ENCODE results near the gene MOSMO. TPM values are rescaled to one million over a fixed set of nuclear protein-coding genes. Genes with fewer than 3 reads are reported as not detected.
"Not testable (repeated sequence)": the region's sequence is repeated elsewhere in the genome, so short reads cannot be mapped to it uniquely, and the experiment has no call there.

MOSMO gene
- total RNA-seq, 4 donors from 2014 or later, result 17.9 to 39.5 (median 30.3) TPM

DNA sequence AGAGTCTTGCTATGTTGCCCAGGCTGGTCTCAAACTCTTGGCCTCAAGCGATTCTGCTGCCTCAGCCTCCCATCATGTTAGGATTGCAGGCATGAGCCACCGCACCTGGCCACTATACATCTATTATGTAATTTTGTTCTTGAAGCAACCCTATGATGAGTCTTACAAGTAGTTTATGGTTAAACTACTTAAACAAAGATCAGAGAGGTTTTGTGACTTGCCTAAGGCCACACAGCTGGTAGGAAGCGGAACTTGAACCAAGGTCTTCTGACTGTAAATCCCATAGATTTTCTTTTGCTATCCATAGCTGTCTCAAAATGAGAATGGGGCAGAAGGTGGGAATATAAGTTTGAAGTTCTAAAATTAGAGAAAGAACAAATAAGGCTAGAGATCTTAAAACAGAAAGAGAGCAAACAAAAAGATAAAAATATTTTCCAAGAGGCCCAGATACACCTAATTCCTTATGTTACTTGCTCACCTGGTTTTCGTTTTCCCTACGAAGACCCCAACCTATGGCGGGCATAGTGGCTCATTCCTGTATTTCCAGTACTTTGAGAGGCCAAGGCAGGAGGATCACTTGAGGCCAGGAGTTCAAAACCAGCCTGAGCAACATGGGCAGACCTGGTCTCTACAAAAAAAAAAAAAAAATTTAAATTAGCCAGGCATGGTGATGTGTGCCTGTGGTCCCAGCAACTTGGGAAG is 116.8 kb downstream of the MOSMO start:
- TF ChIP-seq, protein P1, sequence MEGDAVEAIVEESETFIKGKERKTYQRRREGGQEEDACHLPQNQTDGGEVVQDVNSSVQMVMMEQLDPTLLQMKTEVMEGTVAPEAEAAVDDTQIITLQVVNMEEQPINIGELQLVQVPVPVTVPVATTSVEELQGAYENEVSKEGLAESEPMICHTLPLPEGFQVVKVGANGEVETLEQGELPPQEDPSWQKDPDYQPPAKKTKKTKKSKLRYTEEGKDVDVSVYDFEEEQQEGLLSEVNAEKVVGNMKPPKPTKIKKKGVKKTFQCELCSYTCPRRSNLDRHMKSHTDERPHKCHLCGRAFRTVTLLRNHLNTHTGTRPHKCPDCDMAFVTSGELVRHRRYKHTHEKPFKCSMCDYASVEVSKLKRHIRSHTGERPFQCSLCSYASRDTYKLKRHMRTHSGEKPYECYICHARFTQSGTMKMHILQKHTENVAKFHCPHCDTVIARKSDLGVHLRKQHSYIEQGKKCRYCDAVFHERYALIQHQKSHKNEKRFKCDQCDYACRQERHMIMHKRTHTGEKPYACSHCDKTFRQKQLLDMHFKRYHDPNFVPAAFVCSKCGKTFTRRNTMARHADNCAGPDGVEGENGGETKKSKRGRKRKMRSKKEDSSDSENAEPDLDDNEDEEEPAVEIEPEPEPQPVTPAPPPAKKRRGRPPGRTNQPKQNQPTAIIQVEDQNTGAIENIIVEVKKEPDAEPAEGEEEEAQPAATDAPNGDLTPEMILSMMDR (IDR thresholded peaks at IDR 0.05), result no peak
- no peak for TF ChIP-seq POLR2A (IDR thresholded peaks at IDR 0.05)
- no peak for DNase-seq
- no peaks in the 10 kb centered on the region for H3K27me3 ChIP-seq
- intact Hi-C loops (cut with DNase I; ENCODE audit: low total_unique reads), result no loop called here
- no peak overlapping the region for H3K4me3 ChIP-seq
- H3K4me1 ChIP-seq, result no peaks in the 10 kb centered on the region
- H3K27ac ChIP-seq, result no peak overlapping the region
- no peaks in the 10 kb centered on the region for H3K36me3 ChIP-seq
- H3K9me3 ChIP-seq, result no peaks in the 10 kb centered on the region

DNA sequence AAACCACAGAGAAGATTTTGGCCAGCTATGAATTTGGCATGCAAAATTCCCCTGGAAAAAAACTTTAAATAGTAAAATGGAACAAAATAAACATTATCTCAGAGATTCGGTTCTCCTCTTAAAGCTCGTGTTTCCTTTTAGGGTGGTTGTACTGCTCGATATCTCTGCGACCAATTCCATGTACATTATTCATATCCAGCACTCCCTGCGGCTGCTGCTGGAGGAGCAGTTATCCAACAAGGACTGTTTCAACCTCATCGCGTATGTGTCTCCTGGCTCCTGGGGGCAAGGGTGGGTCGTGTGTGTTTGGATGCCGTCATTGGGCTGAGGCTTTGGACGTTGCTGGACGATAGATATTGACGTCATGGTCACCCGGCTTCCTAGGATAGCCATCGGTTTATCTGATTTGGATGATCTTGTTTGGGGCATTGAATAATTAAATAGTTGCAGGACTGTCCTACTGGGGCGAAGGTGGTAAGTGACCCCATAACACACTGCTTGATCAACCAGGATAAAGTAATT is 118.2 kb downstream of the MOSMO start:
- TF ChIP-seq POLR2A (IDR thresholded peaks at IDR 0.05), result no peak
- TF ChIP-seq, protein P1 (IDR thresholded peaks at IDR 0.05), result no peak
- H3K4me1 ChIP-seq, result no peaks in the 10 kb centered on the region
- no peaks in the 10 kb centered on the region for H3K36me3 ChIP-seq
- no peak overlapping the region for H3K4me3 ChIP-seq
- intact Hi-C loops (cut with DNase I; ENCODE audit: low total_unique reads), result no loop called here
- DNase-seq, result no peak
- no peak overlapping the region for H3K27ac ChIP-seq
- no peaks in the 10 kb centered on the region for H3K27me3 ChIP-seq
- no peaks in the 10 kb centered on the region for H3K9me3 ChIP-seq

DNA sequence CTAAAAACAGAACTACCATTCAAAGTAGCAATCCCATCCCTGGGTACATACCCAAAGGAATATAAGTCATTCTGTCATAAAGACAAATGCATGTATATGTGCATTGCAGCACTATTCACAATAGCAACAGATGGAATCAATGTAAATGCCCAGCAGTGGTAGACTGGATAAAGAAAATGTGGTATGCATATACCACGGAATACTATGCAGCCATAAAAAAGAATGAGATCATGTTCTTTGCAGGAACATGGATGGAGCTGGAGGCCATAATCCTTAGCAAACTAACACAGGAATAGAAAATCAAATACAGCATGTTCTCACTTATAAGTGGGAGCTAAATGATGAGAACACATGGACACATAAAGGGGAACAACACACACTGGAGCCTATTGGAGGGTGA is 120.6 kb downstream of the MOSMO start:
- H3K9me3 ChIP-seq; H3K4me3 ChIP-seq; DNase-seq; H3K4me1 ChIP-seq; intact Hi-C loops (cut with DNase I; ENCODE audit: low total_unique reads); H3K27ac ChIP-seq; H3K27me3 ChIP-seq; H3K36me3 ChIP-seq: not testable (repeated sequence)

DNA sequence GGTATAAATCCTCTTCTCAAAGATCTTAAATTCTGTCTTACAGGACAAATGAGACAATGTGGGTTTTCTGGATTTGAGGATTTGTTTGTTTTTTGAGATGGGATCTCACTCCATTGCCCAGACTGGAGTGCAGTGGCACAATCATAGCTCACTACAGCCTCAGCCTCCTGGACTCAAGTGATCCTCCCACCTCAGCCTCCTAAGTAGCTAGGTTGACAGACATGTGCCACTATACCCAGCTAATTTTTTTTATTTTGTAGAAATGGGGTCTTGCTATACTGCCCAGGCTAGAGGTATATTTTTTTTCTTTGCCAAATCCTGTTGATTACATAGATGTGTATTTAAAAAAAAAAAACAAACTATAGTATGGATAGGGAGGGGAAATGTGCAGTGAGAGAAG is 122.6 kb downstream of the MOSMO start:
- Histone ChIP-seq H3K36me3 (no peaks in the 10 kb centered on the region), H3K27me3 (no peaks in the 10 kb centered on the region), H3K27ac (no peak overlapping the region), H3K4me3 (no peak overlapping the region), H3K4me1 (no peaks in the 10 kb centered on the region), H3K9me3 (no peaks in the 10 kb centered on the region)
- intact Hi-C loops (cut with DNase I; ENCODE audit: low total_unique reads), result no loop called here
- no peak for TF ChIP-seq POLR2A (IDR thresholded peaks at IDR 0.05)
- TF ChIP-seq, protein P1 (IDR thresholded peaks at IDR 0.05), result no peak
- DNase-seq, result no peak

DNA sequence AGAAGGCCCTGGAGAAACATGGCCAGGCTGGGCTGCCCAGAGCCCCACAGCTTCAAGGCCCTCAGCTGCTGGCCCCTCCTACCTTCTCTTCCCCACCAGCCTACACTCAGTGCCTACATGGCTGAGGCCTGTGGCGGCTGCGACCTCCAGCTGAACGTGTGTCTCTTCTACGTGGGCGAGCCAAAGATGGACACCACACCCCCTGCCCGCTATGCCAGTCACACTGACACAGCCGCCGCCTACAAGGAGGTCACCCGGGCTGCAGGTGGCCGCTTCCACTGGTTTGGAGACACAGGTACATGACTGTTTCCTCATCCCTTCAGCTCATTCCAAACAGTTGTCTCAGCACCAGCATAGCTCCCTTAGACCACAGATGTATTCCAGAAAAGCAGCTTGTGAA is 124.9 kb downstream of the MOSMO start:
- Histone ChIP-seq H3K4me3 (no peak overlapping the region), H3K27ac (no peak overlapping the region), H3K4me1 (no peaks in the 10 kb centered on the region), H3K27me3 (no peaks in the 10 kb centered on the region), H3K9me3 (no peaks in the 10 kb centered on the region), H3K36me3 (no peaks in the 10 kb centered on the region)
- TF ChIP-seq, protein P1 (IDR thresholded peaks at IDR 0.05), result no peak
- no peak for TF ChIP-seq POLR2A (IDR thresholded peaks at IDR 0.05)
- intact Hi-C loops (cut with DNase I; ENCODE audit: low total_unique reads), result no loop called here
- no peak for DNase-seq

Other genes starting within 250 kb of the MOSMO start
- gene NPIPB4, start 150.4 kb upstream of the MOSMO start, total RNA-seq, result 100 to 1,000 TPM in 1 of 4 donors, 10 to 100 TPM in 3; 13.2 to 357 (median 75.3) TPM
- gene UQCRC2, start 54.8 kb upstream of the MOSMO start, total RNA-seq, result 100 to 1,000 TPM in 2 of 4 donors, 10 to 100 TPM in 2; 66.8 to 230 (median 152) TPM
- gene PDZD9, start 7.0 kb upstream of the MOSMO start, total RNA-seq, result not detected
- 1 to 10 TPM in 3 of 4 donors, not detected in 1; 1.5 to 2.5 (median 1.8) TPM for gene VWA3A, start 84.4 kb downstream of the MOSMO start, total RNA-seq
- gene SDR42E2, start 154.4 kb downstream of the MOSMO start, total RNA-seq, result not detected
- gene EEF2K, start 198.2 kb downstream of the MOSMO start, total RNA-seq, result 10 to 100 TPM; 17.4 to 82.0 (median 35.5) TPM